H9 (cell line): ENCODE measurements around the gene USP20. TPM values are rescaled to one million over a fixed set of nuclear protein-coding genes. Genes with fewer than 3 reads are reported as not detected.

Experiments
- DNase-seq: peaks from one replicate; pipeline ENCODE4 v3.0.0-alpha.2; 2017
- H2AFZ ChIP-seq: one replicate; pipeline ENCODE4 v1.6.1; 2013; ENCODE audit warnings: mild to moderate bottlenecking, low read length, control low read depth, moderate library complexity
- H2AK5ac ChIP-seq: 2 replicates; pipeline ENCODE4 v1.6.1; 2013; ENCODE audit warnings: low read length, control low read depth, mixed read lengths; ENCODE audit not compliant: insufficient read length
- H2BK120ac ChIP-seq: one replicate; pipeline ENCODE4 v1.6.1; 2013; ENCODE audit warnings: low read depth, mild to moderate bottlenecking, low read length, control low read depth, inconsistent platforms; ENCODE audit not compliant: poor library complexity, severe bottlenecking
- H2BK12ac ChIP-seq: 2 replicates; pipeline ENCODE4 v1.6.1; 2013; ENCODE audit warnings: low read length, control low read depth, mixed read lengths, low read depth; ENCODE audit not compliant: insufficient read length
- H2BK15ac ChIP-seq: 2 replicates; pipeline ENCODE4 v1.6.1; 2013; ENCODE audit warnings: low read depth, low read length, control low read depth
- H2BK20ac ChIP-seq: one replicate; pipeline ENCODE4 v1.6.1; 2013; ENCODE audit warnings: low read depth, mild to moderate bottlenecking, low read length, control low read depth, inconsistent platforms; ENCODE audit not compliant: poor library complexity, severe bottlenecking
- H2BK5ac ChIP-seq: 2 replicates; pipeline ENCODE4 v1.6.1; 2013; ENCODE audit warnings: low read length, control low read depth, mixed read lengths; ENCODE audit not compliant: insufficient read length
- H3K14ac ChIP-seq: 2 replicates; pipeline ENCODE4 v1.6.1; 2013; ENCODE audit warnings: low read length, control low read depth; ENCODE audit not compliant: insufficient read depth
- H3K18ac ChIP-seq: 2 replicates; pipeline ENCODE4 v1.6.1; 2013; ENCODE audit warnings: low read depth, mild to moderate bottlenecking, mixed read lengths, low read length, control low read depth; ENCODE audit not compliant: insufficient read length
- H3K23ac ChIP-seq: 2 replicates; pipeline ENCODE4 v1.6.1; 2013; ENCODE audit warnings: low read length, control low read depth, mixed read lengths, low read depth; ENCODE audit not compliant: insufficient read length
- H3K23me2 ChIP-seq: 2 replicates; pipeline ENCODE4 v1.6.1; 2013; ENCODE audit warnings: low read depth, mild to moderate bottlenecking, mixed read lengths, low read length, control low read depth; ENCODE audit not compliant: insufficient read length, poor library complexity, severe bottlenecking
- H3K27ac ChIP-seq: 2 replicates; pipeline ENCODE4 v1.5.1; 2013; ENCODE audit warnings: low read length, control low read depth, mixed read lengths, low read depth; ENCODE audit not compliant: insufficient read length
- H3K27me3 ChIP-seq: 2 replicates; pipeline ENCODE4 v1.6.1; 2013; ENCODE audit warnings: low read length, control low read depth, inconsistent platforms; ENCODE audit not compliant: insufficient read depth
- H3K4ac ChIP-seq: 2 replicates; pipeline ENCODE4 v1.6.1; 2013; ENCODE audit warnings: low read depth, mild to moderate bottlenecking, control low read depth, inconsistent platforms, low read length, moderate library complexity
- H3K4me1 ChIP-seq: 2 replicates; pipeline ENCODE4 v1.6.1; 2013; ENCODE audit warnings: low read length, control low read depth, inconsistent platforms; ENCODE audit not compliant: insufficient read depth
- H3K4me2 ChIP-seq: 2 replicates; pipeline ENCODE4 v1.6.1; 2013; ENCODE audit warnings: low read length, control low read depth, mixed read lengths; ENCODE audit not compliant: insufficient read length, insufficient read depth
- H3K56ac ChIP-seq: 2 replicates; pipeline ENCODE4 v1.6.1; 2013; ENCODE audit warnings: low read depth, mild to moderate bottlenecking, mixed read lengths, low read length, control low read depth; ENCODE audit not compliant: insufficient read length
- H3K79me1 ChIP-seq: 2 replicates; pipeline ENCODE4 v1.6.1; 2013; ENCODE audit warnings: low read depth, mild to moderate bottlenecking, moderate library complexity, low read length, control low read depth, inconsistent platforms; ENCODE audit not compliant: insufficient read depth, poor library complexity, severe bottlenecking
- H3K79me2 ChIP-seq: 2 replicates; pipeline ENCODE4 v1.6.1; 2013; ENCODE audit warnings: low read length, control low read depth, inconsistent platforms; ENCODE audit not compliant: insufficient read depth
- H3K9ac ChIP-seq: 2 replicates; pipeline ENCODE4 v1.6.1; 2013; ENCODE audit warnings: low read length, control low read depth, mixed read lengths; ENCODE audit not compliant: insufficient read length; ENCODE audit errors: extremely low read depth
- H3K9me3 ChIP-seq: one replicate; pipeline ENCODE4 v1.6.1; 2013; ENCODE audit warnings: low read depth, low read length, inconsistent platforms; ENCODE audit not compliant: control insufficient read depth
- H3T11ph ChIP-seq: one replicate; pipeline ENCODE4 v1.6.1; 2013; ENCODE audit warnings: mild to moderate bottlenecking, low read length, control low read depth, inconsistent platforms
- H4K20me1 ChIP-seq: one replicate; pipeline ENCODE4 v1.6.1; 2013; ENCODE audit not compliant: control insufficient read depth, insufficient read length, insufficient read depth
- H4K5ac ChIP-seq: 2 replicates; pipeline ENCODE4 v1.6.1; 2013; ENCODE audit warnings: low read depth, mild to moderate bottlenecking, mixed read lengths, low read length, control low read depth; ENCODE audit not compliant: insufficient read length
- H4K8ac ChIP-seq: replicated peaks from 2 replicates; pipeline ENCODE4 v1.6.1; 2013; ENCODE audit warnings: low read length, control low read depth, mixed read lengths, low read depth; ENCODE audit not compliant: insufficient read length
- H4K91ac ChIP-seq: 2 replicates; pipeline ENCODE4 v1.6.1; 2013; ENCODE audit warnings: low read depth, mild to moderate bottlenecking, moderate library complexity, mixed read lengths, low read length, control low read depth; ENCODE audit not compliant: insufficient read length
- H3K27ac Mint-ChIP-seq, 3 experiments: 2 replicates in 2 of 3; 3 replicates in 1 of 3; pipeline ENCODE4 v1.8.0; 2020 to 2021; ENCODE audit warnings: mixed read lengths in 3 of 3, mild to moderate bottlenecking in 1 of 3, moderate library complexity in 1 of 3
- H3K27me3 Mint-ChIP-seq: 2 replicates; pipeline ENCODE4 v1.8.0; 2021; ENCODE audit warnings: low read depth, mild to moderate bottlenecking, moderate library complexity, mixed read lengths
- H3K36me3 Mint-ChIP-seq, 3 experiments: 2 replicates in 2 of 3; 3 replicates in 1 of 3; pipeline ENCODE4 v1.8.0; 2020 to 2021; ENCODE audit warnings: low read depth in 3 of 3, mixed read lengths in 3 of 3; ENCODE audit not compliant: insufficient read depth in 1 of 3
- H3K4me1 Mint-ChIP-seq, 2 experiments: 2 replicates each; pipeline ENCODE4 v1.8.0; 2020; ENCODE audit warnings: mixed read lengths in 2 of 2
- H3K4me3 Mint-ChIP-seq, 2 experiments: 2 replicates in 1 of 2; 3 replicates in 1 of 2; pipeline ENCODE4 v1.8.0; 2020 to 2021; ENCODE audit warnings: mild to moderate bottlenecking in 2 of 2, mixed read lengths in 2 of 2, moderate library complexity in 1 of 2
- H3K9me3 Mint-ChIP-seq, 2 experiments: 2 replicates in 1 of 2; 3 replicates in 1 of 2; pipeline ENCODE4 v1.8.0; 2020; ENCODE audit warnings: mild to moderate bottlenecking in 2 of 2, mixed read lengths in 2 of 2, moderate library complexity in 1 of 2
- CTCF ChIP-seq: fragments of 200-600 bp; sonication (generic); conservative IDR thresholded peaks from 3 replicates; pipeline ENCODE4 v1.8.0; 2021; ENCODE audit warnings: antibody characterized with exemption, mild to moderate bottlenecking
- WGBS: extraction: QIAGEN DNeasy Blood & Tissue Kit; methylation state at CpG from one replicate; pipeline ENCODE4 v1.1.7; 2013; ENCODE audit warnings: missing lambda C conversion rate, low lambda C conversion rate, mixed read lengths; ENCODE audit not compliant: insufficient read length; ENCODE audit errors: extremely low coverage; 5-methylcytosine and 5-hydroxymethylcytosine counted together
- total RNA-seq: library from RNA; stranded (reverse); gene quantifications from 2 replicates; pipeline ENCODE4 v1.2.1, GENCODE V29; 2021

The USP20 gene
- total RNA-seq, 1 experiment from 2014 or later = 20.9 TPM

DNA sequence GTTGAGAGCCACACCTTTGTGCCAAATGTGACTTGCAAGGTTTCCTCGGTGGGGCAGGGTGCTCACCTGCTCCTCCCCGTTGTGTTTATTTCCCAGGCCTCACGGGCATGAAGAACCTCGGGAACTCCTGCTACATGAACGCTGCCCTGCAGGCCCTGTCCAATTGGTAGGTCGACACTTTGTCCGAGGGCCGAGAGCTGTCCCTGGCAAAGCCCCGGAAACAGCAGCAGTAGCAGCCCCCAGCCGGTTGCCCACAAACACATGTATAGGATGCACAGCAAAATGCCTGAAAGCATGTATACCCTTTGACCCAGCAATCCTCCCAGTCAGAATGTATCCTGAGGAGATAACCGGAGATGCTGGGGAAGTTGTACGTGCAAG is 26.2 kb downstream of the USP20 start:
- Histone ChIP-seq H3K4me2 (no peak overlapping the region), H2BK15ac (no peak overlapping the region), H4K20me1 (no peaks in the 10 kb centered on the region), H3K23ac (no peak overlapping the region), H3K56ac (no peak overlapping the region), H3K27me3 (no peaks in the 10 kb centered on the region), H2BK12ac (no peak overlapping the region), H3K79me1 (no peaks in the 10 kb centered on the region), H4K91ac (no peak overlapping the region), H2AFZ (no peak overlapping the region), H3K4me1 (no peaks in the 10 kb centered on the region), H3K23me2 (no peaks in the 10 kb centered on the region), H2BK5ac (no peak overlapping the region), H3K79me2 (no peaks in the 10 kb centered on the region), H2BK20ac (no peak overlapping the region), H3K4ac (no peak overlapping the region), H2AK5ac (no peak overlapping the region), H4K8ac (no peak overlapping the region), H4K5ac (no peak overlapping the region), H3K9me3 (no peaks in the 10 kb centered on the region), H3K14ac (no peak overlapping the region), H3T11ph (no peak overlapping the region), H3K27ac (no peak overlapping the region), H3K9ac (no peak overlapping the region), H2BK120ac (no peak overlapping the region), H3K18ac (no peak overlapping the region)
- H3K4me1 Mint-ChIP-seq = no peaks in the 10 kb centered on the region
- no peak for DNase-seq
- H3K9me3 Mint-ChIP-seq = no peaks in the 10 kb centered on the region
- no peak overlapping the region for H3K27ac Mint-ChIP-seq
- peaks cover 10 to 45% (median 30%) of the 10 kb centered on the region in 3 experiments; a peak in 6 of 7 replicates for H3K36me3 Mint-ChIP-seq
- H3K27me3 Mint-ChIP-seq = no peaks in the 10 kb centered on the region
- H3K4me3 Mint-ChIP-seq = no peak overlapping the region
- WGBS = no CpG with 5 or more reads among the region's 12 CpGs
- TF ChIP-seq CTCF = no peak
